Kidney epithelial cell (primary cell): ENCODE measurements around the gene ASPSCR1. TPM values are rescaled to one million over a fixed set of nuclear protein-coding genes. Genes with fewer than 3 reads are reported as not detected.

Experiments used
- DNase-seq: peaks from one replicate; pipeline ENCODE4 v3.0.0-alpha.2; 2010; ENCODE audit warnings: low read depth
- H3K27me3 ChIP-seq: 2 replicates; pipeline ENCODE4 v1.6.0; 2011; ENCODE audit warnings: low read length; ENCODE audit not compliant: control insufficient read depth, insufficient read depth
- H3K36me3 ChIP-seq: 2 replicates; pipeline ENCODE4 v1.5.1; 2011; ENCODE audit warnings: low read length; ENCODE audit not compliant: control insufficient read depth, insufficient read depth
- H3K4me3 ChIP-seq: 2 replicates; pipeline ENCODE4 v1.5.1; 2011; ENCODE audit warnings: low read depth, mild to moderate bottlenecking, control low read depth, low read length
- total RNA-seq: library from RNA; depleted of rRNA; stranded (reverse); fragments of >200 nt; gene quantifications from 2 replicates; pipeline ENCODE4 v1.2.3, GENCODE V29; 2015
- TF ChIP-seq, protein P1 (sequence below): IDR thresholded peaks from 2 replicates; pipeline ENCODE4 v1.5.1; 2011; ENCODE audit warnings: mild to moderate bottlenecking, moderate library complexity, low read length, control low read depth, inconsistent platforms; ENCODE audit not compliant: insufficient read depth, poor library complexity, severe bottlenecking

The ASPSCR1 gene
- total RNA-seq, 1 donor from 2014 or later = 19.5 TPM

GRCh38 chr17:81940538-81941483 lies 36.6 kb upstream of the ASPSCR1 start:
- H3K36me3 ChIP-seq = peaks cover 2% of the 10 kb centered on the region
- no peak for DNase-seq
- no peak overlapping the region for H3K4me3 ChIP-seq
- TF ChIP-seq, protein P1, sequence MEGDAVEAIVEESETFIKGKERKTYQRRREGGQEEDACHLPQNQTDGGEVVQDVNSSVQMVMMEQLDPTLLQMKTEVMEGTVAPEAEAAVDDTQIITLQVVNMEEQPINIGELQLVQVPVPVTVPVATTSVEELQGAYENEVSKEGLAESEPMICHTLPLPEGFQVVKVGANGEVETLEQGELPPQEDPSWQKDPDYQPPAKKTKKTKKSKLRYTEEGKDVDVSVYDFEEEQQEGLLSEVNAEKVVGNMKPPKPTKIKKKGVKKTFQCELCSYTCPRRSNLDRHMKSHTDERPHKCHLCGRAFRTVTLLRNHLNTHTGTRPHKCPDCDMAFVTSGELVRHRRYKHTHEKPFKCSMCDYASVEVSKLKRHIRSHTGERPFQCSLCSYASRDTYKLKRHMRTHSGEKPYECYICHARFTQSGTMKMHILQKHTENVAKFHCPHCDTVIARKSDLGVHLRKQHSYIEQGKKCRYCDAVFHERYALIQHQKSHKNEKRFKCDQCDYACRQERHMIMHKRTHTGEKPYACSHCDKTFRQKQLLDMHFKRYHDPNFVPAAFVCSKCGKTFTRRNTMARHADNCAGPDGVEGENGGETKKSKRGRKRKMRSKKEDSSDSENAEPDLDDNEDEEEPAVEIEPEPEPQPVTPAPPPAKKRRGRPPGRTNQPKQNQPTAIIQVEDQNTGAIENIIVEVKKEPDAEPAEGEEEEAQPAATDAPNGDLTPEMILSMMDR = no peak
- peaks cover 39% of the 10 kb centered on the region for H3K27me3 ChIP-seq

DNA sequence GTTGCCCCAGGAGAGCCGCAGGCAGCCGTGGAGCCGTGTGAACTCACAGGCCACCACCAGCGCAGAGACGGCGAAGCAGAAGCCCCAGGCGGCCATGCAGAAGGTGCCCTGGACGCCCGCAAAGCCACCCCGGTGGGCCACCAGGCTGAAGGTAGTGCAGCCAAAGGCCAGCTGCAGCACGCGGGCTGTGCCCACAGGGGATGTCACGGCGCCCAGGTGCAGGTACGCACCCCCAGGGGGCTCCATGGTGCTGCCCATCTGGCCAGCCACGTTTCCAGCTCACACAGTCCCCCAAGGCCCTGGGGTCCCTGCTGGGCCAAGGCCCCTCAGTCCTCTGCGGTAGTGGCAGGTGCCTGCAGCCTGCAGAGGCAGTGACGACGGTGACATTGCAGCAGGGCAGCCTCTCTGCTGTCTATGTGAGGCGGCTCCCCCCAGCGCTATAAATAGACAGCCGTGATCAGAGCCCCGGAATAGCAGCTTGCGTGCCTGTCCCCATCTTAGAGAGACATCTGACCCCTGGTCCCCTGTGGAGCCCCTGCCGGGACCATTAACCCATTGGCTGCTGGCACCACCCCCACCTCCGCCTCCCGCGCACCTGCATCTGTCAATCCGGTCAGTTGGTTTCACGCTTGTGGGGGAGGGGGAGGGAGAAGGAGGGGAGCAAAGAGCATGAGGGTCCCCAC lies 35.8 kb upstream of the ASPSCR1 start:
- Histone ChIP-seq H3K27me3 (peaks cover 39% of the 10 kb centered on the region), H3K4me3 (no peak overlapping the region), H3K36me3 (no peaks in the 10 kb centered on the region)
- DNase-seq = no peak
- TF ChIP-seq, protein P1 = no peak

GRCh38 chr17:81942167-81942553 lies 35.3 kb upstream of the ASPSCR1 start:
- TF ChIP-seq, protein P1 = no peak
- H3K4me3 ChIP-seq = no peak overlapping the region
- DNase-seq = no peak
- peaks cover 39% of the 10 kb centered on the region for H3K27me3 ChIP-seq
- no peaks in the 10 kb centered on the region for H3K36me3 ChIP-seq

DNA sequence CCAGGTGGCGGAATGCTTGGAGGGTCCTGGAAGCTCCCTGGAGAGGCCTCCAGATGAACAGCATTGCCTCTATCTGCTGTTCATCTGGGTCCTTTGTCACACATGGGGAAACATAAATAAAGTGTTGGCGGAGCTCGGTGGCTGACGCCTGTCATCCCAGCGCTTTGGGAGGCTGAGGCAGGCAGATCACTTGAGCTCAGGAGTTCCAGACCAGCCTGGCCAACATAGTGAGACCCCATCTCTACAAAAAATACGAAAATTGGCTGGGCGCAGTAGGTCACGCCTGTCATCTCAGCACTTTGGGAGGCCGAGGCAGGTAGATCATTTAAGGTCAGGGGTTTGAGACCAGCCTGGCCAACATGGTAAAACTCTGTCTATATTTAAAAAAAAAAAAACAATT lies 32.6 kb upstream of the ASPSCR1 start:
- TF ChIP-seq, protein P1 = no peak

DNA sequence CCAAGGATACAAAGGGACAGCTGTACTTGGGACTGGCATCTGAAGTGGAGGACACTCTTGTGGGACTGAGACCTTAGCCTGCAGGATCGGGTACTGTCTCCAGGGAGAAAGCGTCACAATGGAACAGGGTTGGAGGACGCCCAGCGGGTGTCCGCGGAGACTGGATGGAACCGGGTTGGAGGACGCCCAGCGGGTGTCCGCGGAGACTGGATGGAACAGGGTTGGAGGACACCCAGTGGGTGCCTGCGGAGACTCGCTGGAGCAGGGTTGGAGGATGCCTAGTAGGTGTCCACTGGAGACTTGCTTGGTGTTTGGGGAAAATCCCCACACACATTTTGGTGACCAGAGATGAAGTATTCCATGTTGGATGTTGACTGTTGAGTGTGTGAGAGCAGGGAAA lies 30.2 kb upstream of the ASPSCR1 start, which contains the start of gene MYADML2:
MYADML2 (minus strand) TSS at position 45 of the 400 bp plus-strand sequence. CDS start 5,492 bp downstream, outside the sequence.
- Histone ChIP-seq H3K27me3 (peaks cover 11% of the 10 kb centered on the region), H3K4me3 (no peak within 1 kb of the TSS), H3K36me3 (no peaks in the 10 kb centered on the region)
- DNase-seq = no peak
- TF ChIP-seq, protein P1 = no peak

More for the DNA sequence above, 32.6 kb upstream of the ASPSCR1 start:
- DNase-seq = no peak
- Histone ChIP-seq H3K36me3 (no peaks in the 10 kb centered on the region), H3K27me3 (peaks cover 33% of the 10 kb centered on the region), H3K4me3 (no peak overlapping the region)
